ENCODE data around the gene FAM227B.
"Not testable (repeated sequence)": the region's sequence is repeated elsewhere in the genome, so short reads cannot be mapped to it uniquely, and the experiment has no call there.

DNA sequence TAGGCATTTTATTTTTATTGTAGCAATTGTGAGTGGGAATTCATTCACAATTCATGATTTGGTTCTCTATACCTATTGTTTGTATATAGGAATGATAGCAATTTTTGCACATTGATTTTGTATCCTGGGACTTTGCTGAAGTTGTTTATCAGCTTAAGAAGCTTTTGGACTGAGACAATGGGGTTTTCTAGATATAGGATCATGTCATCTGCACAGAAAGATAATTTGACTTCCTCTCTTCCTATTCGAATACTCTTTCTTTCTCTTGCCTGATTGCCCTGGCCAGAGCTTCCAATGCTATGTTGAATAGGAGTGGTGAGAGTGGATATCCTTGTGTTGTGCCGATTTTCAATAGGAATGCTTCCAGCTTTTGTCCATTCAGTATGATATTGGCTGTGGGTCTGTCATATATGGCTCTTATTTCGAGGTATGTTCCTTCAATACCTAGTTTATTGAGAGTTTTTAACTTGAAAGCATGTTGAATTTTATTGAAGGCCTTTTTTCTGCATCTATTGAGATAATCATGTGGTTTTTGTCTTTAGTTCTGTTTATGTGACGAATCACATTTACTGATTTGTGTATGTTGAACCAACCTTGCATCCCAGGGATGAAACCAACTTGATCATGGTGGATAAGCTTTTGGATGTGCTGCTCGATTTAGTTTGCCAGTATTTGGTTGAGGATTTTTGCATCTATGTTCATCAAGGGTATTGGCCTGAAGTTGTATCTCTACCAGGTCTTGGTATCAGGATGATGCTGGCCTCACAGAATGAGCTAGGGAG lies 217.9 kb downstream of the FAM227B start:
- TF ChIP-seq, protein P1, sequence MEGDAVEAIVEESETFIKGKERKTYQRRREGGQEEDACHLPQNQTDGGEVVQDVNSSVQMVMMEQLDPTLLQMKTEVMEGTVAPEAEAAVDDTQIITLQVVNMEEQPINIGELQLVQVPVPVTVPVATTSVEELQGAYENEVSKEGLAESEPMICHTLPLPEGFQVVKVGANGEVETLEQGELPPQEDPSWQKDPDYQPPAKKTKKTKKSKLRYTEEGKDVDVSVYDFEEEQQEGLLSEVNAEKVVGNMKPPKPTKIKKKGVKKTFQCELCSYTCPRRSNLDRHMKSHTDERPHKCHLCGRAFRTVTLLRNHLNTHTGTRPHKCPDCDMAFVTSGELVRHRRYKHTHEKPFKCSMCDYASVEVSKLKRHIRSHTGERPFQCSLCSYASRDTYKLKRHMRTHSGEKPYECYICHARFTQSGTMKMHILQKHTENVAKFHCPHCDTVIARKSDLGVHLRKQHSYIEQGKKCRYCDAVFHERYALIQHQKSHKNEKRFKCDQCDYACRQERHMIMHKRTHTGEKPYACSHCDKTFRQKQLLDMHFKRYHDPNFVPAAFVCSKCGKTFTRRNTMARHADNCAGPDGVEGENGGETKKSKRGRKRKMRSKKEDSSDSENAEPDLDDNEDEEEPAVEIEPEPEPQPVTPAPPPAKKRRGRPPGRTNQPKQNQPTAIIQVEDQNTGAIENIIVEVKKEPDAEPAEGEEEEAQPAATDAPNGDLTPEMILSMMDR (conservative IDR thresholded peaks at IDR 0.05 in 1 of 2, IDR thresholded peaks at IDR 0.05 in 1 of 2; ENCODE audit: extremely low read depth in 1 of 2, insufficient read depth in 1 of 2, low read depth in 1 of 2, low read length in 2 of 2) = not testable (repeated sequence)
- TF ChIP-seq EZH2 (IDR thresholded peaks at IDR 0.05; ENCODE audit: borderline replicate concordance, low read length) = not testable (repeated sequence)

Measured in mammary epithelial cell (primary cell).